Effector memory CD8-positive, alpha-beta T cell (primary cell): ENCODE results near the gene CLDN22.

ENCODE experiments used
- ATAC-seq: fragments of 150-1000 bp; cut with Tn5 transposase; replicated peaks from 2 replicates; pipeline ENCODE4 v1.10.0; 2021; ENCODE audit warnings: mild to moderate bottlenecking, moderate library complexity
- DNase-seq, 3 experiments: peaks; one replicate each; pipeline ENCODE4 v3.0.0; 2021
- H3K27ac Mint-ChIP-seq, 2 donors: one replicate each; pipeline ENCODE4 v1.8.0; 2022; ENCODE audit warnings: mild to moderate bottlenecking in 2 of 2, mixed read lengths in 2 of 2, moderate library complexity in 2 of 2
- H3K27me3 Mint-ChIP-seq, 2 donors: one replicate each; pipeline ENCODE4 v1.8.0; 2022; ENCODE audit warnings: mixed read lengths in 2 of 2
- H3K36me3 Mint-ChIP-seq: one replicate; pipeline ENCODE4 v1.8.0; 2022; ENCODE audit warnings: mild to moderate bottlenecking, moderate library complexity, mixed read lengths; ENCODE audit not compliant: insufficient read depth
- H3K4me1 Mint-ChIP-seq, 2 donors: one replicate each; pipeline ENCODE4 v1.8.0; 2022; ENCODE audit warnings: low read depth in 2 of 2, mixed read lengths in 2 of 2
- H3K4me3 Mint-ChIP-seq, 2 donors: one replicate each; pipeline ENCODE4 v1.8.0; 2022; ENCODE audit warnings: mild to moderate bottlenecking in 2 of 2, mixed read lengths in 2 of 2, moderate library complexity in 2 of 2
- H3K9me3 Mint-ChIP-seq, 2 donors: one replicate each; pipeline ENCODE4 v1.8.0; 2022; ENCODE audit warnings: mixed read lengths in 2 of 2

Gene CLDN22

DNA sequence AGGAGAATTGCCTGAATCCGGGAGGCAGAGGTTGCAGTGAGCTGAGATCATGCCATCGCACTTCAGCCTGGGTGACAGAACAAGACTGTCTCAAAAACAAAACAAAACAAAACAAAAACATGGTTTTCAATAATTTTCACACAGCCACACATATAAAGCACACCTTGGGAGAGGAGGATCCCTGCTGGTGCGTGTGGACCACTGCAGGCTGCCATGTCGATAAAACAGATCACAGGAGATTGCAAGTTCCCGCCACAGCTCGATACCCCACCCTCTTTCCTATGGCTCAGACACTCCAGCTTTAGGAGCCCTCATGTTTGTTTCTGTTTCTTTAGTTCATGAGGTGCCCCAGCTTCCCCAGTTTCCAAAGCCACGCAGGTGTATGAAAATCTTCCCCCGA, 33.5 kb upstream of the CLDN22 start:
- no peak overlapping the region for H3K27ac Mint-ChIP-seq
- H3K36me3 Mint-ChIP-seq, result no peaks in the 10 kb centered on the region
- no peak for ATAC-seq
- no peak for DNase-seq
- peaks cover 0 to 2% of the 10 kb centered on the region in 2 donors for H3K4me1 Mint-ChIP-seq
- no peak overlapping the region for H3K4me3 Mint-ChIP-seq
- no peaks in the 10 kb centered on the region for H3K9me3 Mint-ChIP-seq
- peaks cover 22 to 75% of the 10 kb centered on the region in 2 donors for H3K27me3 Mint-ChIP-seq

DNA sequence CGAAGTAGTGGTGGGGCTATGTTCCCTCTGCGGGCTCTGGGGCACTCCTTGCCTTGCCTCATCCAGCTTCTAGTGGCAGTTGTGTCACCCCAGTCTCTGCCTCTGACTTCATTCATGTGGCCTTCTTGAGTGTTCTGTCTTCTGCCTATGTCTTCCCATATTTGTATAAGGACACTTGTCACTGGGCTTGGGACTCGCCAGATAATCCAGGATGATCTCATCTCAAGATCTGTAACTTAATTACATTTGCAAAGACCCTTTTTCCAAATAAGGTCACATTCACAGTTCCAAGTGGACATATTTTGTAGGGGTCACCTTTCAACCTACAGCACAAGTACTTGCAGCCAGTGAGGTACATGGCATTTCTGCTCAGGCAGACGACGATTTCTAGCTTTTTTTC, 32.5 kb upstream of the CLDN22 start:
- H3K4me3 Mint-ChIP-seq, result no peak overlapping the region
- peaks cover 0 to 2% of the 10 kb centered on the region in 2 donors for H3K4me1 Mint-ChIP-seq
- no peak for ATAC-seq
- H3K9me3 Mint-ChIP-seq, result no peaks in the 10 kb centered on the region
- H3K27me3 Mint-ChIP-seq, result peaks cover 15 to 75% of the 10 kb centered on the region in 2 donors
- no peak for DNase-seq
- H3K27ac Mint-ChIP-seq, result no peak overlapping the region
- no peaks in the 10 kb centered on the region for H3K36me3 Mint-ChIP-seq

GRCh38 chr4:183350317-183351071, 30.4 kb upstream of the CLDN22 start:
- no peak for ATAC-seq
- H3K9me3 Mint-ChIP-seq, result no peaks in the 10 kb centered on the region
- no peak for DNase-seq
- no peak overlapping the region for H3K27ac Mint-ChIP-seq
- no peaks in the 10 kb centered on the region for H3K36me3 Mint-ChIP-seq
- H3K4me3 Mint-ChIP-seq, result peak overlapping the region in 1 of 2 donors; percentile 1
- peaks cover 0 to 2% of the 10 kb centered on the region in 2 donors for H3K4me1 Mint-ChIP-seq
- peaks cover 11 to 64% of the 10 kb centered on the region in 2 donors for H3K27me3 Mint-ChIP-seq

DNA sequence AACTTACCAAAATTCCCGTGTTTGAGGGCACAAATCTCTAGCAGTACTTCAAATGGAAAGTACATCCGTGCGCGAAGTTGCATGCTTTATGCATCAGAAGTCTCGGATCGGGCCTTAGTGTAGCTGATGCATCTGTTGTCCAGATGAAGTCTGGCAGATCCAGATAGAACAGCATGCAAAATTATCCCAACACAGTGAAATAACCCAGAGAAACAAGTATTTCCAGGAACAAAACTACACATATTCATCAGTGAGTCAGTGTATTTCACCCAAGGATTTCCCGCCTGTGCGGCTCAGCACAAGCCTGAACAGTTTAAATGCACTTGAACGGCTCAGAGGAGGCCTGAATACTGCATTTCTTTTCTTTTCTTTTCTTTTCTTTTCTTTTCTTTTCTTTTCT, 29.6 kb upstream of the CLDN22 start:
- Mint-ChIP-seq H3K4me1 (peaks cover 0 to 2% of the 10 kb centered on the region in 2 donors), H3K36me3 (no peaks in the 10 kb centered on the region), H3K9me3 (no peaks in the 10 kb centered on the region), H3K27me3 (peaks cover 16 to 64% of the 10 kb centered on the region in 2 donors), H3K27ac (no peak overlapping the region), H3K4me3 (no peak overlapping the region)
- DNase-seq (no peak), ATAC-seq (no peak)

DNA sequence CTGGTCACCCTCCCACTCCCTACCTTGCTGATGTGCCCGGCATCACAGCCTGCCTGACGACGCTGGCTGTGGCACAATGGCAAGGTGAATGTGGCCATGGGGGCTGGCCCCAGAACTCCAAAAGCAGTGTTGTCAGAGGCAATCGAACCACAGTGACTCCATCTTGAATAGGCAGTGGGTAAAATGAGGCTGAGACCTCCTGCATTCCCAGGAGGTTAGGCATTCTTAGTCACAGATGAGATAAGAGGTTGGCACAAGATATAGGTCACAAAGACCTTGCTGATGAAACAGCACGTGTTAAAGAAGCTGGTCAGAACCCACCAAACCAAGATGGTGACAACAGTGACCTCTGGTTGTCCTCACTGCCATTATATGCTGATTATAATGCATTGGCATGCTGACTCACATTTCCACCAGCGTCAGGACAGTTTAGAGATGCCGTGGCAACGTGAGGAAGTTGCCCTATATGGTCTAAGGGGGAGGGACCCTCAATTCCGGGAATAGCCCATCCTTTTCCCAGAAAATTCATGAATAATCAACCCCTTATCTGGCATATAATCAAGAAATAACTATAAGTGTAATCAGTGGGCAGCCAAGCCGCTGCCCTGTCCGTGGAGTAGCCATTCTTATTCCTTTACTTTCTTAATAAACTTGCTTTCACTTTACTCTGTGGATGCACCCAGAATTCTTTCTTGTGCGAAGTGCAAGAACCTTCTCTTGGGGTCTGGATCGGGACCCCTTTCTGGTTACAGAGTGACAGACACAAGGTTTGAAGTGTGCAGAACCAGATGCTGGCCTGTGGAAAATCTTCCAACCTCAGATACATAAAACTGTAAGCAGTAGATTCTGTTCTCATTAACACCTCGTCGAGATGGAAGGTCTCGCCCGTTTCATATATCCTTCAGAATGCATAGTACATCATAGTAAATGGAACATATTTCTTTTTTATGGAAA, 28.9 kb upstream of the CLDN22 start:
- H3K9me3 Mint-ChIP-seq, result no peaks in the 10 kb centered on the region
- H3K36me3 Mint-ChIP-seq, result no peaks in the 10 kb centered on the region
- no peak overlapping the region for H3K4me3 Mint-ChIP-seq
- peaks cover 0 to 2% of the 10 kb centered on the region in 2 donors for H3K4me1 Mint-ChIP-seq
- ATAC-seq, result no peak
- no peak overlapping the region for H3K27ac Mint-ChIP-seq
- no peak for DNase-seq
- H3K27me3 Mint-ChIP-seq, result peaks cover 16 to 71% of the 10 kb centered on the region in 2 donors

GRCh38 chr4:183348136-183348535, 28.1 kb upstream of the CLDN22 start:
- H3K4me1 Mint-ChIP-seq, result peaks cover 2 to 3% of the 10 kb centered on the region in 2 donors
- H3K27me3 Mint-ChIP-seq, result peaks cover 16 to 75% of the 10 kb centered on the region in 2 donors
- no peak for DNase-seq
- no peak overlapping the region for H3K4me3 Mint-ChIP-seq
- no peak overlapping the region for H3K27ac Mint-ChIP-seq
- no peak for ATAC-seq
- H3K36me3 Mint-ChIP-seq, result no peaks in the 10 kb centered on the region
- H3K9me3 Mint-ChIP-seq, result no peaks in the 10 kb centered on the region

DNA sequence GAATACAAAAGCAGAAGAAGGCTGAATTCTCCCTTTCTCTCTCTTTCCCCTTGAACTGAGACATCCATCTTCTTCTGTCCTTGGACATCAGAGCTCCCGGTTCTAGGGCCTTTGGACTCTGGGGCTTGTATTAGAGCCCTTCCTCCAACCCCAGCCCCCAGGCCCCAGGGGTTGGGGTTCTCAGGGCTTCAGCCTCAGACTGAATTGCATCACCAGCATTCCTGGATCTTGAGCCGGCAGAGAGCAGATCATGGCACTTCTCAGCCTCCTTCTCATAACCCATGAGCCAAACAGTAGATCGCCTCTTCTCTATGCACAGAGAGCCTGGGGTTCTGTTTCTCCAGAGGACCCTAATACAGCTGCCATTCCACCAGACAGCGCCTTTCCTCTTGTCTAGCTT, 27.5 kb upstream of the CLDN22 start:
- no peaks in the 10 kb centered on the region for H3K36me3 Mint-ChIP-seq
- DNase-seq, result no peak
- peaks cover 3 to 6% of the 10 kb centered on the region in 2 donors for H3K4me1 Mint-ChIP-seq
- H3K9me3 Mint-ChIP-seq, result no peaks in the 10 kb centered on the region
- ATAC-seq, result no peak
- no peak overlapping the region for H3K4me3 Mint-ChIP-seq
- peaks cover 16 to 75% of the 10 kb centered on the region in 2 donors for H3K27me3 Mint-ChIP-seq
- H3K27ac Mint-ChIP-seq, result no peak overlapping the region

DNA sequence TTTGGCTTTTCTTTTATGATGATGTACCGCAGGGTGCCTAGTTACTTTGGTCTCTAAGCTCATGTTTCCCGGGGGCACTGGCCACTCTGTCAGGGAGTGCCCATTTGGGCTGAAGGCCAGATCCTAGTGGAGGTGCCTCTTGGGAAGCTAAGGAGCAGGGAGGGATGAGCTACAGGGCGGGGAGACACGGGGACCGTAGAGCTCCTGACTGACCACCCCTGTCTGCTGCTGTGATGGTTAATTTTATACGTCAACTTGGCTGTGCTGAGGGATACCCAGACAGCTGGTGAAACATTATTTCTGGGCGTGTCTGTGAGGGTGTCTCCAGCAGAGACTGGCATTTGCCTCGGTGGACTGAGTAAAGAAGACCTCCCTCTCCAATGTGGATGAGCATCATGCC, 27.1 kb upstream of the CLDN22 start:
- no peak overlapping the region for H3K27ac Mint-ChIP-seq

DNA sequence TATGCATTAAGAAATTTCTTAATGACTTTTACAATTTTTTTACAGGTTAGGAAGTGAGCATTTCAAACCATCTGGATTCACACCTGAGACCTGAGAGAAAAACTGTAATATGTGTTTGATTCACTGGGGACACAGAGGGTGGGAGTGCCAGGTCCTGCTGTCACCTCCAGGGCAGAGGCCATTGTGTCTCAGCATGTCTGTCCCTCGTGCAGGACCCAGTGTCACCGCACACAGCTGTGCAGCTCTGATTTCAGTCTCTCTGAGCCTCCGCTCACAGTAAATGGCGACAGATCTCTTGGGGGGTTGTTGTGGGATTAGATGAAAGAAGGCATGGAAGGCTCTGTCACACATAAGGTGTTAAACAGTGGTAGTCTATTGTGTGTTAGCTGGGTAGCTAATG, 25.2 kb upstream of the CLDN22 start:
- H3K4me1 Mint-ChIP-seq, result peaks cover 3 to 6% of the 10 kb centered on the region in 2 donors
- no peaks in the 10 kb centered on the region for H3K36me3 Mint-ChIP-seq
- no peak overlapping the region for H3K27ac Mint-ChIP-seq
- no peak overlapping the region for H3K4me3 Mint-ChIP-seq
- no peaks in the 10 kb centered on the region for H3K9me3 Mint-ChIP-seq
- no peak for ATAC-seq
- peaks cover 7 to 52% of the 10 kb centered on the region in 2 donors for H3K27me3 Mint-ChIP-seq
- no peak for DNase-seq

More for the DNA sequence above, 27.1 kb upstream of the CLDN22 start:
- ATAC-seq (no peak), DNase-seq (no peak)
- Mint-ChIP-seq H3K36me3 (no peaks in the 10 kb centered on the region), H3K4me1 (peaks cover 3 to 6% of the 10 kb centered on the region in 2 donors), H3K4me3 (no peak overlapping the region), H3K9me3 (no peaks in the 10 kb centered on the region), H3K27me3 (peaks cover 16 to 71% of the 10 kb centered on the region in 2 donors)

DNA sequence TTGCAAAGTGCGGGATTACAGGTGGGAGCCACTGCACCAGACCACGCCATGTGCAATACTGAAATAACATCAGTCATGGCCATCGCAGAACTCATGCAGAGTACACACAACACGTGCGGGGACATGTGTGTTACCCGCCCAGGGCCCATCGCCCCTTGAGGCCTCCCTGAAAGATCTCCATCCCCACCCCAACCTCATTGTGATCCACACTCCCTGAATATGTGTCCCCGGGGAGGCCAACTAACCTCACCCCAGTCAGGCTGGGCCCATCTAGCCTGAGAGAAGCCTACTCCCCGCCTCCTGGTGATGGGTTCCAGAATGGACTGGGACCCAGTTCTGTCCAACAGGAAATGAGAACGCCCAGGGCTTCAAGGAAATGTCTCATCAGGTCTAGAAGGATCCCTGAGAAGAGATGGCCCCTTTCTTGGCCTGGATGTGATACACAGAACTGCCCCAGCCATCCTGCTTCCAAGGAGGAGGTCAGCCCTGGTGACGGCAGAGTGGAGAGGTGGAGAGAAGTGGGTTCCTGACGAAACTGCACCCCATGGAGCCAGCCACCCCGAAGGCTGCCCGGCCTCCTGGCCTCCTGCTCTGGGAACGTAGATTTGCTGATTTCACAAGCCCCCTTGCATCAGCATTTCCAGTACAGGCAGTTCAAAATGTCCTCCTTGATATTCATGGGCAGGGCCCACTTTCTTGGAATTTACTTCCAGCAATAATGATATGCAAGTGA, 24.6 kb upstream of the CLDN22 start:
- peaks cover 3 to 6% of the 10 kb centered on the region in 2 donors for H3K4me1 Mint-ChIP-seq
- no peak for DNase-seq
- no peak overlapping the region for H3K27ac Mint-ChIP-seq
- H3K9me3 Mint-ChIP-seq, result no peaks in the 10 kb centered on the region
- H3K36me3 Mint-ChIP-seq, result no peaks in the 10 kb centered on the region
- no peak overlapping the region for H3K4me3 Mint-ChIP-seq
- H3K27me3 Mint-ChIP-seq, result peaks cover 6 to 48% of the 10 kb centered on the region in 2 donors
- no peak for ATAC-seq

DNA sequence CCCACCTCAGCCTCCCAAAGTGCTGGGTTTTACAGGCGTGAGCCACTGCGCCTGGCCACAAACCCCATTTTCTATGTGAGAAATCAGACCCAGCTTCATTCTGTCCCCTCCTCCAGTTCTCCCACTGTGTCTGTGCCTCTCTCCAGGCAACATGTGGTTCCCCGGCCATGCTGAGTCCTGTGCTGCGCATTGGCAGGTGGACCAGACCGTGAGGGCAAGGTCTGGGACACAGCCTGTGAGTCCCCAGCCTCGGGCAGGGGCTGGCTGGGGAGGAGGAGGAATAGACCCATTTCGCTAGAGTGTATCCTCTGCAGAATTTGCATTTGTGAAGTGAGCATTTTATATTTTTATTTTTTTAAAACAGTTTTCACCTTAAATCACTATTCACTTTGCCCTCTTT, 23.7 kb upstream of the CLDN22 start:
- Mint-ChIP-seq H3K9me3 (no peaks in the 10 kb centered on the region), H3K36me3 (no peaks in the 10 kb centered on the region), H3K27ac (no peak overlapping the region), H3K27me3 (peaks cover 6 to 45% of the 10 kb centered on the region in 2 donors), H3K4me1 (peaks cover 3 to 5% of the 10 kb centered on the region in 2 donors), H3K4me3 (peak overlapping the region in 1 of 2 donors; percentile 56)
- DNase-seq (no peak), ATAC-seq (no peak)

DNA sequence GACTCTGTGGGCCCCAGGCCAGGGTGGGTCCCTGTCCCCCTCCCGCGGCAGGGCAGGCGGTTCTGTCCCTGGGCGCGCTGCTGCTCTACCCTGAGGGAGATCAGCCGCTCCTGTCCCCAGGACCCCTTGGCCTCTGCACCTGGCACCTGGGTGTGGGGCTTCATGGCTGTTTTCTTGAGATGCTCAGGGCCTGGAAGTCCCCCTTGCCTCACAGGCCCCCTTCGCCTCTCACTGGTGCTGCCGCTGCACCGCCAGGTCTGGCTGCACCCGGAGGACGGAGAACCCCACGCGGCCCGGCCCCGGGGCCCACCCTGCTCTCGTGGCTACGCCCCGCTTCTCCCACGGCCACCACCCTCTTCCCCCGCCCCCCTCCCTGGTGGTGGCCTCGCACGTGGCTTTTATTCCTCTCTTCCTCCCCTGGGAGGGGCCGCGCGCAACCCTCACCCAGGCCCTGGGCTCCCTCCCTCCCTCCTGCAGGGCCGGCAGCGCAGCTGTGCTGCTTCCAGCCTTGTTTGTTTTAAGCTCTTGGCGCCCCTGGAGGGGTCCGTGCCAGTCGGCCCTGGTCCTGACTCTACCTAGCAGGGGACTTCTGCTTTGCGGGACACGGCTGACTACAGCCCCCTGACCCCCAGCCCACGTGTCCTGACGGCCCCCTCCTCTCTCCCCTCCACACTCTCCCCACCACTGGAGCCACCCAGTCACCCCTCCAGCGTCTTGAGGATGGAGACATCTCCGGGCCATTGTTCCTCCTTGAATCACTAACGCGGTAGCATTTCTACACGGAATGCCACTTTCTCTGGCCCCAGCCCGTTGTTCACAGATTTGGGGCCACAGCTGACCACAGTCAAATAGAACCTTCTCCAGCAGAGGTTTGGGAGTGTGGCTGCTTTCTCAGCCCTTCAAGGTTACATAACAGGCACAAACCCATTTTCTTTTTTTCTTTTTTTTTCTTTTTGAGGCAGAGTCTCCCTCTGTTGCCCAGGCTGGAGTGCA, 22.8 kb upstream of the CLDN22 start:
- no peaks in the 10 kb centered on the region for H3K9me3 Mint-ChIP-seq
- peak overlapping the region in 1 of 2 donors; percentile 56 for H3K4me3 Mint-ChIP-seq
- H3K36me3 Mint-ChIP-seq, result no peaks in the 10 kb centered on the region
- no peak for DNase-seq
- peak; percentile 51 for ATAC-seq
- H3K27me3 Mint-ChIP-seq, result peaks cover 6 to 36% of the 10 kb centered on the region in 2 donors
- H3K27ac Mint-ChIP-seq, result no peak overlapping the region
- H3K4me1 Mint-ChIP-seq, result peaks cover 3 to 5% of the 10 kb centered on the region in 2 donors
